Activated CD4-positive, alpha-beta T cell treated with anti-CD3 and anti-CD28 coated beads, Interleukin-2, Interleukin-6, amounts not matched to agents 100 ng/mL and 50 ng/mL, durations not matched to agents 16 hours and 8 hours (primary cell): ENCODE results near the gene SLC27A5.
"Not testable (repeated sequence)": the region's sequence is repeated elsewhere in the genome, so short reads cannot be mapped to it uniquely, and the experiment has no call there.

Experiments used
- DNase-seq: peaks from one replicate; pipeline ENCODE4 v3.0.0-alpha.2; 2020

Gene SLC27A5

GRCh38 chr19:58492265-58492664 lies 19.5 kb downstream of the SLC27A5 start:
- no peak for DNase-seq

DNA sequence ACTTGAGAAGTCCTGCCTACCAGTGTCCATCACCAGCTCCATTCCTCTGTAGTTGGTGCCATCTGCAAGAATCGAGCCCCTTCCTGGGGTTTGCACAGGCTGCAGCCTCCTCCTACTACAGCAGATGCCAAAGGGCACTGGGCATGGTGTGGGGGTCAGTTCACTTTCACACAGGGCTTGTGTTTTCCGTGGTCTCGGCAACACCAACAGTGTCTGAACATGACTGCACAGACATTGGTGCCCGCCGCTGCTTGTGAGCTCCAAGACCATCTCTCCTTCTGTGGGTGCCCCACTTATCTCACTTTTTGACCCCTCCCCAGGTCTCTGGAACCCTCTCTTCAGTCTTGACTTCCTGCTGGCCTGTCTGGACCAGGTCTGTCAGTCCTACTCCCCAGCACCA lies 20.4 kb downstream of the SLC27A5 start:
- DNase-seq = no peak

DNA sequence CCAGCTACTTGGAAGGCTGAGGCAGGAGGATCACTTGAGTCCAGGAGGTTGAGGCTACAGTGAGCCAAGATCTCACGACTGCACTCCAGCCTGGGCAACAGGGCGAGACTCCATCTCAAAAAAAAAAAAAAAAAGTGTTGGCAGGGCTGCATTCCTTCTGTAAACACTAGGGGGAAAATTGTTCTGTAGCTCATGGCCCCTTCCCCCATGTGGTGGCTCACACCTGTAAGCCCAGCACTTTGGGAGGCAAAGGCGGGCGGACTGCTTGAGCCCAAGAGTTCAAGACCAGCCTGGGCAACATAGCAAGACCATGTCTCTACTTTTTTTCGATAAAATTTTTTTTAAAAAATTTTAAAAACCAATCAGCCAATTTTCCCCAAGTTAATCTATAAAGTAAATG lies 27.4 kb downstream of the SLC27A5 start:
- DNase-seq = not testable (repeated sequence)

DNA sequence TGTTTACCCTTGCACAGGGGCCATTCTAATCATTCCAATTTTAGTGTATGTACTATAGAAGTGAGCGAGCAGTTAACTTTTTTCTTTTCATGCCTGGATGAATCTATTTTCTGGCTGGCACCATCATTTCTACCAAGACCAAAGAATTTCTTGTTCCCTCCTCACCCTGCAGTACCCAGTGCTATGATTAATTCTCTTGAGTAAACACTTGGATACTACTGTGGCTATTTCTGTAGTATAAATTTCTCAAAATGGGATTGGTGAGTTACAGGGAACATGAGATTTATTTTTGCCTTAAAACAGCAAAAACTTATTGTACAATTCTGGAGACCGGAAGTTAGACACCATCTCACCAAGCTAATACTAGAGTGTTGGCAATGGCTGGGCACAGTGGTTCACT lies 28.0 kb downstream of the SLC27A5 start:
- DNase-seq = no peak

DNA sequence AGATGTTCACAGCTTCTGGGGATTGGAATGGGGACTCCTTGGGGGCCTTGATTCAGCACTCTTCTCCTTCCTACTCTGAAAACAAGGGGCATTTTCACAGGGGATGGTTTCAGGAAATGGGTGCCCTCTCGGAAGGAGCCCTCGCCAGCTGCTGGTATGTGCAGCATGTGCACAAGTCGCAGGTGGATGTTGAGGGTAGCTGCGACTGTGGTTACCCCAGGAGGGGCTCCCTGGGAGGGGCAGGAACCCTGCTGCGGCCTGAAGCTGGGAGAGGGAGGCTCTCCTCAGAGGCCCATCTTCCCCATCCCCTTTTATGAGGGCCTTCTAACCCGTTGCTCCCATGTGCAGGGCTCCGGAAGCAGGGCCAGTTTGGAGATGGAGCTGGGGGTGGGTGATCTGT lies 29.4 kb downstream of the SLC27A5 start:
- DNase-seq = no peak

GRCh38 chr19:58480831-58481230 lies 31.0 kb downstream of the SLC27A5 start:
- no peak for DNase-seq

DNA sequence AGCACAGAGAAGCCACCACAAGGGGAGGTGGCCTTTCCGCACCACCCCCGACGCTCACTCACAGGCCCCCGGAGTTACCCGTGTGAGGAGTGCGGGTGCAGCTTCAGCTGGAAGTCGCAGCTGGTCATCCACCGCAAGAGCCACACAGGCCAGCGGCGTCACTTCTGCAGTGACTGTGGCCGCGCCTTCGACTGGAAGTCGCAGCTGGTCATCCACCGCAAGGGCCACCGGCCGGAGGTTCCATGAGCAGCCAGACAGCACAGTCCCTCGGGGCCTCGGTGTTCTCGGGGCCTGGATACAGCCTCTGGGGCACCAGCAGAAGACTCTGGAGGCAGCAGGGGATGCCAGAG lies 31.3 kb downstream of the SLC27A5 start:
- no peak for DNase-seq

DNA sequence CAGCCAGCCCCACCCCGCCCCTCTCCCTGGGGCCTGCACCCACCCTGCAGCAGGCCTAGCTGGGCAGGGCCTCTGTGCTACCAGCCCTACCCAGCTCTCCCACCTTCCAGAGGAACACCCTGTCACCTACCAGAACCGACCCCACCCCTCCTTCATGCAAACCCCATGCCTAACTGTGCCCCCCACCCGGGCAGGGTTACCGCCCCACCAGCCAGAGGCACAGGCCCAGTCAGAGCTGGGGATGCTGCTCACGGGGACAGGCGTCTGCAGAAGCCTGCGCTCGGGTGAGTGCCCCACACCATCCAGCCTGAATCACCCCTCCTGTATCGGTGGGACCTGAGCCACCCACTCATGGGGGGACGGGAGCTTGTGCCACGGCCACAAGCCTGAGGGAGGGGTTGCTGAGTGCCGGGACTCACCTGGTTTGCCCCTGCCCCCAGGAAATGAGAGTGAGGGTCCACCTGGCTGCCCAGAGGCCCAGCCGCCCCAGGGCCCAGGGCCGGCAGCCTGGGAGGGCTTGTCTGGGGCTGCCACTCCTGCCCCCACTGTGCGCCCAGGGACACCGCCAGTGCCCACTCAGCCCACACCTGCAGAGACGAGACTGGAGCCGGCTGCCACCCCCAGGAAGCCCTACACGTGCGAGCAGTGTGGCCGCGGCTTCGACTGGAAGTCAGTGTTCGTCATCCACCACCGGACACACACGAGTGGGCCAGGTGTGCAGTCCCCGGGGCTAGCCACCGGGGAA lies 31.9 kb downstream of the SLC27A5 start:
- no peak for DNase-seq

DNA sequence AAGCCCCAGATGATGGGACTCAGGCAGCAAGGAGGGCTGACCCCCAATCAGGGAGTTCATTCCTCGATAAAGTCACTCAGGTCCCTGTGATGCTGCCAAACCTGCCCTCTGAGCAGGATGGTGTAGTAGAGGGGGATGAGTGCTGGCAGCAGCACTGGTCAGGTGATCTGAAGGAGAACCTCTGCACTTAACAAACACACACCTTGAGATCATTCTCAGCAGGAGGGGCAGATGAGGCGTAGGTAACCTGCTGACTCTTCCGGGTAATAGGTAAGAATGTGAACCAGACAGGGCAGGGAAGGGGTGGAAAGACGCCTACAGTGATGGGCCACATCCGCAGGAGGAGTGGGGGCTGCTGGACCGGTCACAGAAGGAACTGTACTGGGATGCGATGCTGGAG lies 32.5 kb downstream of the SLC27A5 start:
- no peak for DNase-seq

DNA sequence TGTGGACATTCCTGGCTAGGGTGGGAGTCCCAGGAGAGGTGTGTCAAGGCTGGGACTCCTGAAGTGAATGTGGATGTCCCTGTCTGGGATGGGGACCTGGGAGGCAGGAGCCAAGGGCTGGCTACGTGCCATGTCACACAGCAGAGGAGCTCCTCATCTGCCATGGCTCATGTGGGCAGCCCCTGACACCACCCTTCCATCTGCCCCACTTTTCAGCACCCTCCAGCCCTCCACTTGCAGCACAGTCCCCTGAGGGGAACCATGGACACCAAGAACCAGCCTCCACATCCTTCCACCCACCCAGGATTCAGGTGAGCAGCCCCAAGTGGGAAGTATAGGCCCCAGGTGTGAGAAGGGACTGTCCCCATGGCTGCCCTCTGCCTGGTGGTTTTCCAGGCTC lies 33.9 kb downstream of the SLC27A5 start:
- DNase-seq = no peak

- no peak for DNase-seq
These were observed 34.7 kb downstream of the SLC27A5 start for GRCh38 chr19:58477130-58477529.

- no peak for DNase-seq
These were observed 35.2 kb downstream of the SLC27A5 start for GRCh38 chr19:58476498-58477015.

- peak; percentile 97 for DNase-seq
These were observed 35.9 kb downstream of the SLC27A5 start, which contains the start of gene ZNF446 for GRCh38 chr19:58475714-58476497. ZNF446 (plus strand) TSS chr19:58476352; CDS start chr19:58477219, 867 bp downstream.

DNA sequence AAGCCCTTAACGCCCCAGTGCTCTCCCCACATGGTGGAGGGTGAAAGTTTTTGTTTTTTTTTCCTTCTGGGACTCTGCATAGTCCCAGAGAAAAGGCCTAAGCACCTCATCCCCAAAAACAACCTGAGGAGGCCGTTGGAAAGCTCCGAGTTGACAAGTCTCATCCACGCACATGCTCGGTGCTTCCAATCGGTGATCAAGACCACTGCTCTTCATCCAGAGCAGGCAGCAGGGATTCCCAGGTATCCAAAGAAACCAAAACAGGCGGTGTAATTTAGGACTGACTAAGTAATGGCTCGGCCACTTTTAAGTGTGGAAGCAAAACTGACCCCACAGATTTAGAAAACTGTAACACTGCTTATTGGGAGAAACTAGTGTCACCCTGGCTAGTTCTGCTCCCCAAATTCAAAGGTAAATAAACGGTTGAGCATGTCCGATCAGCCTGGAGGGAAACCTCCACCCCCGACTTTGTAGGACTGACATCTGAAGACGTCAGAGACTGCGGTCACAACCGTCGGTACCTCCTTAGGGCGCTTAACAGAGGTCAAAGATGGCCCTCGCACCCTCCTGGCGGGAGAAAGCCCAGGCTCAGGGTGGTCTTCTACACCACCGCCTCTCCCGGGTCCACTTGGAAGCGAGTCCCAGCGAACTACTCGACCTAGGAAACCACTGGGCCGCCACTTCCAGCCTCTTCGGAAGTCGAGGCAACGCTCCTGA lies 36.6 kb downstream of the SLC27A5 start:
- no peak for DNase-seq

DNA sequence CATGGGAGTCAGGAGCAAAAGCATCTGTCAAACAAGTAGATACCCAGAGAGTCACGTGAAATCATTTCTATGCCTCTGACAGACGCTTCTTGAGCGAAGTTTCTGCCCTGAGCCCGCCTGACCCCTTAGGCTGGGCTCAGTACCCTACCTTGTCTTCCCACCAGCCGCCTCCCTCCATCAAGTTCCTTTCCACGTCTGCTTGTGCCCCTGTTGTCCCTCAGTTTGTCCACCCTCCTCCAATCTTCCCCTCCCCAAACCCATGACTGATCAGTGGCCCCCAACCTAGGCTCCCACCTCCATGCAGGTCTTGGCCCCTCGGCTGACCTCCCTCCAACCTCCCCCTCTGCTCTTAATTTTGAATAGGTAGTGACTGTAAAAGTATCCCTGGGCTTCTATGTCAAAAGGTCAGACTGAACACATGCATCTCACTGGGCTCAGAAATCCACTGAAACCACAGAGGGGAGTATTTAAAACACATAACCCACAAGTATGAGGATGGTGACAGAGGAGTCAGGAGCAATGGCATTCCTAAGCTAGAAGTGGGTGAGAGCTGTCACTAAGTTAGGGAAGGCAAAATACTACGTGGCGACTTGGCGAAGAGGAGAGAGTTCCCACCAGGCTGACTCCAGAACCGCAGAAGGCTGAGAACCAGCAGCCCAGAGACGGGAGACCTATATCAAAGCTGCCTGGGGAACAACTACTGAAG lies 37.3 kb downstream of the SLC27A5 start:
- no peak for DNase-seq

GRCh38 chr19:58473775-58474174 lies 38.0 kb downstream of the SLC27A5 start:
- DNase-seq = no peak

DNA sequence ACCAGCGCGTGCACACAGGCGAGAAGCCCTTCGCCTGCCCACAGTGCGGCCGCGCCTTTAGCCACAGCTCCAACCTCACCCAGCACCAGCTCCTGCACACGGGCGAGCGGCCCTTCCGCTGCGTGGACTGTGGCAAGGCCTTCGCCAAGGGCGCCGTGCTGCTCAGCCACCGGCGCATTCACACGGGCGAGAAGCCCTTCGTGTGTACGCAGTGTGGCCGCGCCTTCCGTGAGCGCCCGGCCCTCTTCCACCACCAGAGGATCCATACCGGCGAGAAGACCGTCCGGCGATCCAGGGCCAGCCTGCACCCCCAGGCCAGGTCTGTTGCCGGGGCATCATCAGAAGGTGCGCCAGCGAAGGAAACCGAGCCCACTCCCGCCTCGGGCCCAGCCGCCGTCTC lies 40.1 kb downstream of the SLC27A5 start:
- DNase-seq = no peak

DNA sequence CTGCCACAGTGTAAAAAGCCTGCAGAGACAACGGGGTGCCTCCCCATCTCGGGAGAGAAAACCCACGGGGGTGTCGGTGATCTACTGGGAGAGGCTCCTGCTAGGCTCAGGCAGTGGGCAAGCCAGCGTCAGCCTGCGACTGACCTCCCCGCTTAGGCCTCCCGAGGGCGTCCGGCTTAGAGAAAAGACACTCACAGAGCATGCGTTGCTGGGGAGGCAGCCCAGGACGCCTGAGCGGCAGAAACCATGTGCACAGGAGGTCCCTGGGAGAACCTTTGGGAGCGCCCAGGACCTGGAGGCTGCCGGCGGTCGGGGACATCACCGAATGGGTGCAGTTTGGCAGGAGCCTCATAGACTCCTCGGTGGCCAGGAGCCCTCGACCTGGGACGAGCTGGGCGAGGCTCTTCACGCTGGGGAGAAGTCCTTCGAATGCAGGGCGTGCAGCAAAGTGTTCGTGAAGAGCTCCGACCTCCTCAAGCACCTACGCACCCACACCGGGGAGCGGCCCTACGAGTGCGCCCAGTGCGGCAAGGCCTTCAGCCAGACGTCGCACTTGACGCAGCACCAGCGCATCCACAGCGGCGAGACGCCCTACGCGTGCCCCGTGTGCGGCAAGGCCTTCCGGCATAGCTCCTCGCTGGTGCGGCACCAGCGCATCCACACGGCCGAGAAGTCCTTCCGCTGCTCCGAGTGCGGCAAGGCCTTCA lies 40.8 kb downstream of the SLC27A5 start:
- DNase-seq = not testable (repeated sequence)

- DNase-seq = no peak
These were observed 42.4 kb downstream of the SLC27A5 start for GRCh38 chr19:58469241-58470013.

DNA sequence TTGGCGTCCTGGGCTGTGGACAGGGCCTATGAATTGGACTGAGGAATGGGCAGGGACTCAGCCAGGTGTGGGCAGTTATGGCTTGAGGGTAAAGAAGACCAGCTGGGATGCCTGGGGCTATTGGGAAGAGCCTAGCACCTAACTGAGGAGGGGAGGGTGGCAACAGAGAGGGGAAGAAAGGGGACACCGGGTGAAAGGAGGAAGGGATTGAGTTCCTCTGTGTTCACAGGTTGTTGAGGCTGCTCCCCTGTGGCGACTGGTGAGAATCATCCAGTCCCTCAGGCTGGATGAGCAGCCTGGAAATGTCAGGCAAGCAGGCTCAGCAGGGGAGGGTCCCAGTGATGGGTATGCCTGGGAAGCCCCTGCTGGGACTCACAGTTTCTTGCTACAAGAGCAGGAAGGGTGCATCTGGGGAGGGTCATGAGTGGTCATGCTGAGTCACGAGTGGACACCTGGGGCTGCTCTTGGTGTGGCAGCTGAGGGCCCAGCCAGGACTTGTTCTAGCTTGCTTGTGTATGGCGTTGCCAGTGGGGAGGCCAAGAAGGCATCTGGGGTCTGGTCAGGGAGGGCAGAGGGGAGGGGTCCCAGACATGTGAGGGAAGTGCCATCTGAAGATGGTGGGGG lies 43.5 kb downstream of the SLC27A5 start:
- no peak for DNase-seq
